RKO (cell line): Measurements from ENCODE around the gene STKLD1.
"Not testable (repeated sequence)": the region's sequence is repeated elsewhere in the genome, so short reads cannot be mapped to it uniquely, and the experiment has no call there.

Experiments used
- DNase-seq: peaks from one replicate; pipeline ENCODE4 v3.0.0-alpha.2; 2016; ENCODE audit warnings: low spot score

The STKLD1 gene

DNA sequence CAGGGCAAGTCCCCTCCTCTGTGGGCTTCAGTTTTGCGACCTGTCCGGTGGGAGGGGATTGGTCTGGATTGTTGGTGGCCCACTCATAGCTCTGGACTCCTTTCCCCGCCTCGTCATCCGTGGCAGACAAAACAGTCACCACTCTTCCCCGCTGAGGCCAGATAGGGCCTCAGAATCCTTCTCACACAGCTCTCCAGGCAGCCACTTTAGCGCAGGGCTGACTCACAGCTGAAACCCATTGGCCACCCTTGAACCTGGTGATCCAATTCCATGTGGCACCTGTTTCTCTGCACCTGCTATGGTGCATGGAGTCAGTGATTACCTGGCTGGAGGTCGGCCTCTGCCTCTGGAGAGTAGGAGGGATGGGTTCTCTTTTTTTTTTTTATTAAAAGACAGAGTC is 67.8 kb downstream of the STKLD1 start:
- peak; percentile 59 for DNase-seq

DNA sequence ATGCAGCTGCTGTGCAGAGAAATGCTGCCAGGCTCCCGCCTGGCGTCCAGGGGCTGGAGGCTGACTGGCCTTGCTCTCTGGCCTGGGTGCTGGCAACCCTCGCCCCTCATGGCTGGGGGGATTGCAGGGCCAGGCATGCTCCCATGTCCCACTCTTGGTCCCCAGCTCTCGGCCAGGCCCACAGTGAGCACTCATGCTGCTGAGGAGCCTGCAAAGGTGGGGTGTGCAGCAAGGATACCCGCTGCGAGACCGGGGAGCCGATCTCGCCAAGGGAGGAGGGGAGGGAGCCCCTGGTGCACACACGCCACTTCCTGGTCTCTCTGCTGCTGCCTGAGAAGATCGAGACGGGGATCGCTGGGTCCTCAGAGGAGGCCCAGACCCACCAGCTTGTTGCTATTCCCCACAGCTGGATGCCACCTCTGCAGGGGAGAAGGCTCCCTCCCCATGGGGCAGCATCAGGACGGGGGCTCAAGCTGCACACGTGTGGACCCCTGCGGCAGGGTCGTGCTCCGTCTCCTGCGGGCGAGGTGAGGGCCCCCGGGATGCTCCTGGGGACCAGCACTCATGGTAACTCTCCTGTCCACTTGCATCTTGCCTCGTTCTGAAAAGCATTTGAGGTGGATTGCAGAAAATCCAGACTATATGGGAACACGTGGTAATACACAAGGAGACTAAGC is 69.3 kb downstream of the STKLD1 start:
- DNase-seq: no peak

- DNase-seq: no peak
Measured at GRCh38 chr9:133448487-133448972, 72.4 kb downstream of the STKLD1 start.

GRCh38 chr9:133449760-133450159 is 73.6 kb downstream of the STKLD1 start:
- peak; percentile 76 for DNase-seq

DNA sequence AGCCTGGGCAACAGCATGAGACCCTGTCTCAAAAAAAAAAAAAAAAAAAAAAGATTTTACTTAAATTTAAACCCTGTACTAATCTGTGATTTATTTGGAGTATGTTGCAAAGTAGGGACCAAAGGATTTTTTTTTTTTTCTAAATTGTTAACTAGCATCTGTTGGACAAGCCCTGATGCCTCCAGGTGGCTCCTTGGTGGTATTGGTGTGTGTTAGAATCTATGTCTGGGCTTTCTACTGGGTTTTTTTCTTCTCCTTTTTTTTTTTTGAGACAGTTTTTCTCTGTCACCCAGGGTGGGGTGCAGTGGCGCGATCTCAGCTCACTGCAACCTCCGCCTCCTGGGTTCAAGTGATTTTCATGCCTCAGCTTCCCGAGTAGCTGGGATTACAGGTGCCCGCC is 75.7 kb downstream of the STKLD1 start:
- not testable (repeated sequence) for DNase-seq

GRCh38 chr9:133452562-133452961 is 76.4 kb downstream of the STKLD1 start:
- no peak for DNase-seq

GRCh38 chr9:133453651-133454050 is 77.5 kb downstream of the STKLD1 start:
- DNase-seq: no peak

DNA sequence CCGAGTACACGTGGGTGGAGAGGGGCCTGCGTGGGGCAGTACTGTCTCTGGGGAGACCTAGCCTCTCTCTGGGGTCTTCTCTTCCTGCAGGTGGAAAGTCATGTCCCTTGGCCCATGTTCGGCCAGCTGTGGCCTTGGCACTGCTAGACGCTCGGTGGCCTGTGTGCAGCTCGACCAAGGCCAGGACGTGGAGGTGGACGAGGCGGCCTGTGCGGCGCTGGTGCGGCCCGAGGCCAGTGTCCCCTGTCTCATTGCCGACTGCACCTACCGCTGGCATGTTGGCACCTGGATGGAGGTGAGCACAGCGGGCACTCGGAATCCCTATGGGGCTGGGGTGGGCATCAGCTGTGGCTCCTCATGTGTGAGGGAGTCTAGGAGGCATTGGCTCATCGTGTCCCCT is 78.2 kb downstream of the STKLD1 start:
- no peak for DNase-seq

GRCh38 chr9:133454943-133455673 is 78.9 kb downstream of the STKLD1 start:
- no peak for DNase-seq
